Thyroid gland (tissue), 4 donors: ENCODE measurements around the gene CHAC1.

ENCODE experiments used
- POLR2A ChIP-seq, 2 donors: fragments of 450-650 bp; IDR thresholded peaks; one replicate each; pipeline ENCODE4 v1.6.1; 2017; ENCODE audit warnings: antibody characterized with exemption in 2 of 2, mild to moderate bottlenecking in 2 of 2, moderate library complexity in 1 of 2
- TF ChIP-seq, protein P1 (sequence below), 6 experiments: fragments of 200-600 bp in 3 of 6; fragments of 450-650 bp in 3 of 6; sonication (generic) in 3 of 6; IDR thresholded peaks; one replicate each; pipeline ENCODE4 v1.5.1; 2016 to 2019; ENCODE audit warnings: antibody characterized with exemption in 6 of 6, mild to moderate bottlenecking in 2 of 6, inconsistent platforms in 1 of 6, moderate library complexity in 1 of 6

DNA sequence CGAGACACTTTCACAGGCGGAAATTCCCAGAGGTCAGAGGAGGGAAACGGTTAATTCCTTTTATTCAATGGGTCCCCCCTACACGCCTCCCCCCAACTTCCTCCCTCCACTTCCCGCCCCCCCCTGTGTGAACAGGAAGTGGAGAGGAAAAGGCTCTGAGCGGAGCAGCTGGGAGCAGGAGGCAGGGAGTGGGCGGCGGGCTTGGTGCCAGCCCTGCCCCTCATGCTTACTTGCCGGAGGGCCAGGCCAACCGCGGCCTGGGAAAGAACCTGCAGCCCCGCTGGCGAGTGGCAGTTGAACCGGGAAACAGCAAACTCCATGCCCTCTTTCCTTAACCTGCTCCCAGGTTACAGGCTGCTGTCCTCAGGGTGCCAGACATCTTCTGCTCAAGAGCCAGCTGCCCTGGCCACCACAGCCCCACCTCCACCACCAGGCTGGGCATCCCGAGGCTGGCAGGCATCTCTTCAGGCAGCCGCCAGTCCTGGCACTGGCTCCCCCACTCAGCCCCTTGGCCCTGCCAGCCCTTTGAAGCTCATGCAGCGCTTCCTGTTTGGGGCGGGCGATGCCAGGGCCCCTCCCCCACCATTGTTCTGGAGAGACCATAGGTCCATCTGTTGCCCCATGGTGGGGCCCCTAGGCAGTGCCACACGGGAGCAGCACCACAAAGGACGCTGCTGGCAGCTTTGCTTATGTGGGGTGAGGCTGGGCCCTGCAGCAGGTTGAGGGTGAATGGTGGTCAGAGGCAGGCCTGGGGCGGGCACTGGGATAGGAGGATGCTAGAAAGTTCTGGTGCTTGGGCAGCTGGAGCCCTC is 46.1 kb upstream of the CHAC1 start:
- TF ChIP-seq, protein P1, sequence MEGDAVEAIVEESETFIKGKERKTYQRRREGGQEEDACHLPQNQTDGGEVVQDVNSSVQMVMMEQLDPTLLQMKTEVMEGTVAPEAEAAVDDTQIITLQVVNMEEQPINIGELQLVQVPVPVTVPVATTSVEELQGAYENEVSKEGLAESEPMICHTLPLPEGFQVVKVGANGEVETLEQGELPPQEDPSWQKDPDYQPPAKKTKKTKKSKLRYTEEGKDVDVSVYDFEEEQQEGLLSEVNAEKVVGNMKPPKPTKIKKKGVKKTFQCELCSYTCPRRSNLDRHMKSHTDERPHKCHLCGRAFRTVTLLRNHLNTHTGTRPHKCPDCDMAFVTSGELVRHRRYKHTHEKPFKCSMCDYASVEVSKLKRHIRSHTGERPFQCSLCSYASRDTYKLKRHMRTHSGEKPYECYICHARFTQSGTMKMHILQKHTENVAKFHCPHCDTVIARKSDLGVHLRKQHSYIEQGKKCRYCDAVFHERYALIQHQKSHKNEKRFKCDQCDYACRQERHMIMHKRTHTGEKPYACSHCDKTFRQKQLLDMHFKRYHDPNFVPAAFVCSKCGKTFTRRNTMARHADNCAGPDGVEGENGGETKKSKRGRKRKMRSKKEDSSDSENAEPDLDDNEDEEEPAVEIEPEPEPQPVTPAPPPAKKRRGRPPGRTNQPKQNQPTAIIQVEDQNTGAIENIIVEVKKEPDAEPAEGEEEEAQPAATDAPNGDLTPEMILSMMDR (IDR thresholded peaks at IDR 0.05), result no peak
- no peak for TF ChIP-seq POLR2A (IDR thresholded peaks at IDR 0.05)
